Upper lobe of right lung (tissue), 1 donor: ENCODE measurements around the gene PSD4. TPM values are rescaled to one million over a fixed set of nuclear protein-coding genes. Genes with fewer than 3 reads are reported as not detected.
A peak's percentile ranks its signal among the peaks of the same experiment; 100 is the strongest.

Experiments used
- ATAC-seq: fragments of 200-7000 bp; cut with Tn5 transposase; one replicate; pipeline ENCODE4 v1.9.1; 2020; ENCODE audit warnings: mild to moderate bottlenecking, moderate library complexity
- DNase-seq: peaks from one replicate; pipeline ENCODE4 v3.0.0-alpha.2; 2020
- H3K27ac ChIP-seq: fragments of 200-600 bp; one replicate; pipeline ENCODE4 v1.8.0; 2022
- H3K27me3 ChIP-seq: fragments of 200-600 bp; one replicate; pipeline ENCODE4 v1.8.0; 2022; ENCODE audit warnings: mild to moderate bottlenecking
- H3K36me3 ChIP-seq: fragments of 200-600 bp; one replicate; pipeline ENCODE4 v1.8.0; 2022
- H3K4me1 ChIP-seq: fragments of 200-600 bp; one replicate; pipeline ENCODE4 v1.8.0; 2022
- H3K4me3 ChIP-seq: fragments of 200-600 bp; one replicate; pipeline ENCODE4 v1.8.0; 2022; ENCODE audit warnings: mild to moderate bottlenecking
- H3K9me3 ChIP-seq: fragments of 200-600 bp; one replicate; pipeline ENCODE4 v1.8.0; 2022
- CTCF ChIP-seq: fragments of 200-600 bp; IDR thresholded peaks from one replicate; pipeline ENCODE4 v1.8.0; 2022; ENCODE audit warnings: antibody characterized with exemption
- intact Hi-C: fragments of 100-400 bp; cut with DNase I; formaldehyde crosslinking; loops from one replicate; pipeline ENCODE4 v1.11.0; 2022
- total RNA-seq: library from RNA; stranded (reverse); fragmentation: NEBNext Ultra II Directional; extraction: Animal tissue kit (Norgen Biotek cat#: 25700); gene quantifications from one replicate; pipeline ENCODE4 v1.2.1, GENCODE V29; 2021
- donor health status: DM: no; HTN: yes; CAD: no; lungs with severe emphysema.

The PSD4 gene
- total RNA-seq, 1 donor from 2014 or later, result 37.8 TPM

DNA sequence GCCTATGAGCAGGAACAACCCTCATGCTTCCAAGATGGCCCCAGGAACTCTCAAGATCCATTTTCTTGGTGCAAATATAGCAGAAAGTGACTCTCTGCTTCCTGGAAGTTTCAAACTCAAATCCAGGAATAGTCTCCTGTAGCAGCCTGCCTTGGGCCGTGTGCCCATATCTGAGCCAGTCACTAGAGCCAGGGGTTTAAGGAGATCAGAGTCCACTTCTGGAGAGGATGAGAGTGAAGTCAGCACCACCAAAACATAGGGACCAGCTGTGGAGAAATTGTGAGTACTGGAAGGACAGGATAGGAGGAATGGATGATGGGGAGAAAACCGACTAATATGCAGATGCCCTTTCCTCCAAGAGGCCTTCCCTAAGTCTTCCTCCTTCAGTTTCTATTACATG, 33.2 kb downstream of the PSD4 start:
- ATAC-seq (no peak), DNase-seq (no peak)
- Histone ChIP-seq H3K4me1 (peaks cover 13% of the 10 kb centered on the region), H3K4me3 (no peak overlapping the region), H3K27ac (no peak overlapping the region), H3K9me3 (no peaks in the 10 kb centered on the region), H3K36me3 (no peaks in the 10 kb centered on the region), H3K27me3 (no peaks in the 10 kb centered on the region)
- intact Hi-C loops, result no loop called here
- TF ChIP-seq CTCF, result no peak

- TF ChIP-seq CTCF, result no peak
- Histone ChIP-seq H3K4me3 (no peak overlapping the region), H3K9me3 (no peaks in the 10 kb centered on the region), H3K36me3 (no peaks in the 10 kb centered on the region), H3K27me3 (no peaks in the 10 kb centered on the region), H3K4me1 (peaks cover 15% of the 10 kb centered on the region), H3K27ac (no peak overlapping the region)
- ATAC-seq, result no peak
- DNase-seq, result no peak
- intact Hi-C loops, result no loop called here
These were observed 34.6 kb downstream of the PSD4 start for GRCh38 chr2:113208396-113208795.

GRCh38 chr2:113209011-113209645, 35.4 kb downstream of the PSD4 start:
- intact Hi-C loops, result no loop called here
- no peak for TF ChIP-seq CTCF
- no peak overlapping the region for H3K27ac ChIP-seq

GRCh38 chr2:113209646-113210171, 35.9 kb downstream of the PSD4 start:
- Histone ChIP-seq H3K27me3 (no peaks in the 10 kb centered on the region), H3K9me3 (no peaks in the 10 kb centered on the region), H3K36me3 (no peaks in the 10 kb centered on the region), H3K27ac (no peak overlapping the region), H3K4me3 (no peak overlapping the region), H3K4me1 (peaks cover 15% of the 10 kb centered on the region)
- ATAC-seq (no peak), DNase-seq (no peak)
- intact Hi-C loops, result no loop called here
- no peak for TF ChIP-seq CTCF

More at GRCh38 chr2:113209011-113209645, 35.4 kb downstream of the PSD4 start:
- Histone ChIP-seq H3K27me3 (no peaks in the 10 kb centered on the region), H3K4me1 (peaks cover 15% of the 10 kb centered on the region), H3K36me3 (no peaks in the 10 kb centered on the region), H3K9me3 (no peaks in the 10 kb centered on the region), H3K4me3 (no peak overlapping the region)
- ATAC-seq (no peak), DNase-seq (no peak)

GRCh38 chr2:113211226-113212105, 37.7 kb downstream of the PSD4 start:
- no peak overlapping the region for H3K4me3 ChIP-seq
- H3K27ac ChIP-seq, result peak overlapping the region; percentile 18
- no peak for TF ChIP-seq CTCF
- intact Hi-C loops, result no loop called here
- DNase-seq (no peak), ATAC-seq (peak; percentile 49)
- H3K36me3 ChIP-seq, result no peaks in the 10 kb centered on the region
- H3K27me3 ChIP-seq, result no peaks in the 10 kb centered on the region
- H3K9me3 ChIP-seq, result no peaks in the 10 kb centered on the region
- H3K4me1 ChIP-seq, result peaks cover 15% of the 10 kb centered on the region
